Glutamatergic neuron (in vitro differentiated cells): ENCODE data around the gene NTM. TPM values are rescaled to one million over a fixed set of nuclear protein-coding genes. Genes with fewer than 3 reads are reported as not detected.

Experiments
- DNase-seq: peaks from one replicate; pipeline ENCODE4 v3.0.0; 2022
- H3K27ac Mint-ChIP-seq: one replicate; pipeline ENCODE4 v1.8.0; 2020; ENCODE audit warnings: mild to moderate bottlenecking, mixed read lengths, inconsistent platforms; ENCODE audit not compliant: unreplicated experiment
- H3K27me3 Mint-ChIP-seq: one replicate; pipeline ENCODE4 v1.8.0; 2020; ENCODE audit warnings: mild to moderate bottlenecking, moderate library complexity, mixed read lengths, inconsistent platforms; ENCODE audit not compliant: unreplicated experiment
- H3K36me3 Mint-ChIP-seq: one replicate; pipeline ENCODE4 v1.8.0; 2020; ENCODE audit warnings: mild to moderate bottlenecking, mixed read lengths, inconsistent platforms; ENCODE audit not compliant: unreplicated experiment
- H3K4me1 Mint-ChIP-seq: one replicate; pipeline ENCODE4 v1.8.0; 2020; ENCODE audit warnings: mild to moderate bottlenecking, low read depth, mixed read lengths, inconsistent platforms; ENCODE audit not compliant: unreplicated experiment
- H3K4me3 Mint-ChIP-seq: one replicate; pipeline ENCODE4 v1.8.0; 2020; ENCODE audit warnings: mild to moderate bottlenecking, mixed read lengths, inconsistent platforms; ENCODE audit not compliant: unreplicated experiment
- H3K9me3 Mint-ChIP-seq: one replicate; pipeline ENCODE4 v1.8.0; 2020; ENCODE audit warnings: mild to moderate bottlenecking, moderate library complexity, mixed read lengths, inconsistent platforms; ENCODE audit not compliant: unreplicated experiment
- CTCF ChIP-seq: fragments of 200-600 bp; sonication (generic); IDR thresholded peaks from one replicate; pipeline ENCODE4 v1.5.0; 2021; ENCODE audit not compliant: partially characterized antibody, unreplicated experiment
- total RNA-seq: library from RNA; stranded (reverse); fragmentation: NEBNext Ultra II Directional; extraction: Animal tissue kit (Norgen Biotek cat#: 25700); gene quantifications from one replicate; pipeline ENCODE4 v1.2.1, GENCODE V29; 2021; ENCODE audit not compliant: unreplicated experiment

NTM gene
- total RNA-seq, 1 donor from 2014 or later: 1.2 TPM

GRCh38 chr11:132006884-132007580 lies 636.6 kb downstream of the NTM start:
- peaks cover 3% of the 10 kb centered on the region for H3K4me1 Mint-ChIP-seq
- H3K9me3 Mint-ChIP-seq: no peaks in the 10 kb centered on the region
- H3K4me3 Mint-ChIP-seq: no peak overlapping the region
- no peak for DNase-seq
- no peak overlapping the region for H3K27ac Mint-ChIP-seq
- no peaks in the 10 kb centered on the region for H3K27me3 Mint-ChIP-seq
- TF ChIP-seq CTCF: no peak
- no peaks in the 10 kb centered on the region for H3K36me3 Mint-ChIP-seq

GRCh38 chr11:132008226-132008625 lies 637.8 kb downstream of the NTM start:
- Mint-ChIP-seq H3K4me1 (peaks cover 3% of the 10 kb centered on the region), H3K4me3 (no peak overlapping the region), H3K36me3 (no peaks in the 10 kb centered on the region), H3K9me3 (no peaks in the 10 kb centered on the region), H3K27ac (no peak overlapping the region), H3K27me3 (no peaks in the 10 kb centered on the region)
- no peak for DNase-seq
- TF ChIP-seq CTCF: no peak

- no peak for TF ChIP-seq CTCF
- Mint-ChIP-seq H3K36me3 (no peaks in the 10 kb centered on the region), H3K27me3 (no peaks in the 10 kb centered on the region), H3K4me1 (peaks cover 3% of the 10 kb centered on the region), H3K27ac (no peak overlapping the region), H3K9me3 (no peaks in the 10 kb centered on the region), H3K4me3 (no peak overlapping the region)
- DNase-seq: no peak
Observed at GRCh38 chr11:132008872-132009271, 638.5 kb downstream of the NTM start.

- H3K27me3 Mint-ChIP-seq: peaks cover 2% of the 10 kb centered on the region
- TF ChIP-seq CTCF: no peak
- no peak overlapping the region for H3K4me3 Mint-ChIP-seq
- DNase-seq: no peak
- H3K9me3 Mint-ChIP-seq: no peaks in the 10 kb centered on the region
- no peaks in the 10 kb centered on the region for H3K36me3 Mint-ChIP-seq
- no peak overlapping the region for H3K27ac Mint-ChIP-seq
- no peaks in the 10 kb centered on the region for H3K4me1 Mint-ChIP-seq
Observed at GRCh38 chr11:132020001-132020400, 649.6 kb downstream of the NTM start.

GRCh38 chr11:132022285-132022684 lies 651.9 kb downstream of the NTM start:
- H3K4me1 Mint-ChIP-seq: no peaks in the 10 kb centered on the region
- H3K4me3 Mint-ChIP-seq: no peak overlapping the region
- H3K27me3 Mint-ChIP-seq: peaks cover 2% of the 10 kb centered on the region
- H3K9me3 Mint-ChIP-seq: no peaks in the 10 kb centered on the region
- no peak for TF ChIP-seq CTCF
- H3K27ac Mint-ChIP-seq: no peak overlapping the region
- no peak for DNase-seq
- H3K36me3 Mint-ChIP-seq: no peaks in the 10 kb centered on the region
